ENCODE data around the gene PPP3CB.

GRCh38 chr10:73522263-73522662 lies 26.4 kb upstream of the PPP3CB start:
- no peak for TF ChIP-seq CTCF (IDR thresholded peaks at IDR 0.05)
- TF ChIP-seq POLR2A (IDR thresholded peaks at IDR 0.05) = no peak
